KOPT-K1 (cell line): Measurements from ENCODE around the gene SEPTIN8.

ENCODE experiments used
- H3K27ac ChIP-seq: fragments of 200-600 bp; sonication (generic); 2 replicates; pipeline ENCODE4 v1.5.1; 2016; ENCODE audit warnings: antibody characterized with exemption, mild to moderate bottlenecking, low read depth, low read length; ENCODE audit not compliant: poor library complexity, severe bottlenecking
- H3K36me3 ChIP-seq: fragments of 200-600 bp; sonication (generic); 2 replicates; pipeline ENCODE4 v1.5.1; 2017; ENCODE audit warnings: antibody characterized with exemption, mild to moderate bottlenecking, low read length, moderate library complexity; ENCODE audit not compliant: insufficient read depth
- H3K9me3 ChIP-seq: fragments of 200-600 bp; sonication (generic); 2 replicates; pipeline ENCODE4 v1.5.1; 2017; ENCODE audit warnings: antibody characterized with exemption, low read length, mild to moderate bottlenecking; ENCODE audit not compliant: insufficient read depth, poor library complexity, severe bottlenecking

The SEPTIN8 gene

GRCh38 chr5:132778856-132779255 lies 1.8 kb upstream of the SEPTIN8 start:
- Histone ChIP-seq H3K9me3 (no peaks in the 10 kb centered on the region), H3K27ac (no peak overlapping the region), H3K36me3 (no peaks in the 10 kb centered on the region)

GRCh38 chr5:132778129-132778528 lies 1.1 kb upstream of the SEPTIN8 start:
- no peak overlapping the region for H3K27ac ChIP-seq
- H3K9me3 ChIP-seq, result no peaks in the 10 kb centered on the region
- no peaks in the 10 kb centered on the region for H3K36me3 ChIP-seq

GRCh38 chr5:132776938-132777208 lies 166 bp downstream of the SEPTIN8 start:
- Histone ChIP-seq H3K9me3 (no peaks in the 10 kb centered on the region), H3K27ac (peak overlapping the region; percentile 59), H3K36me3 (no peaks in the 10 kb centered on the region)

GRCh38 chr5:132776131-132776937 lies 705 bp downstream of the SEPTIN8 start:
- H3K9me3 ChIP-seq, result no peaks in the 10 kb centered on the region
- H3K27ac ChIP-seq, result peak overlapping the region; percentile 59
- no peaks in the 10 kb centered on the region for H3K36me3 ChIP-seq

- Histone ChIP-seq H3K36me3 (no peaks in the 10 kb centered on the region), H3K9me3 (no peaks in the 10 kb centered on the region), H3K27ac (no peak overlapping the region)
Observed at GRCh38 chr5:132775476-132775961, 1.5 kb downstream of the SEPTIN8 start.

GRCh38 chr5:132774896-132775295 lies 2.1 kb downstream of the SEPTIN8 start:
- Histone ChIP-seq H3K27ac (peak overlapping the region; percentile 41), H3K36me3 (no peaks in the 10 kb centered on the region), H3K9me3 (no peaks in the 10 kb centered on the region)

- Histone ChIP-seq H3K36me3 (no peaks in the 10 kb centered on the region), H3K27ac (peak overlapping the region; percentile 41), H3K9me3 (no peaks in the 10 kb centered on the region)
Observed at GRCh38 chr5:132774406-132774805, 2.6 kb downstream of the SEPTIN8 start.

GRCh38 chr5:132773601-132774355 lies 3.3 kb downstream of the SEPTIN8 start:
- H3K36me3 ChIP-seq, result no peaks in the 10 kb centered on the region
- H3K9me3 ChIP-seq, result no peaks in the 10 kb centered on the region
- peak overlapping the region; percentile 41 for H3K27ac ChIP-seq

- no peaks in the 10 kb centered on the region for H3K9me3 ChIP-seq
Observed at GRCh38 chr5:132773114-132773513, 3.9 kb downstream of the SEPTIN8 start.

GRCh38 chr5:132772291-132773070 lies 4.6 kb downstream of the SEPTIN8 start:
- no peaks in the 10 kb centered on the region for H3K36me3 ChIP-seq
- no peaks in the 10 kb centered on the region for H3K9me3 ChIP-seq
- no peak overlapping the region for H3K27ac ChIP-seq

More at GRCh38 chr5:132773114-132773513, 3.9 kb downstream of the SEPTIN8 start:
- no peak overlapping the region for H3K27ac ChIP-seq
- no peaks in the 10 kb centered on the region for H3K36me3 ChIP-seq

- H3K36me3 ChIP-seq, result no peaks in the 10 kb centered on the region
- no peak overlapping the region for H3K27ac ChIP-seq
- no peaks in the 10 kb centered on the region for H3K9me3 ChIP-seq
Observed at GRCh38 chr5:132771503-132771998, 5.5 kb downstream of the SEPTIN8 start.

- Histone ChIP-seq H3K27ac (no peak overlapping the region), H3K9me3 (no peaks in the 10 kb centered on the region), H3K36me3 (no peaks in the 10 kb centered on the region)
Observed at GRCh38 chr5:132770476-132771159, 6.4 kb downstream of the SEPTIN8 start.

GRCh38 chr5:132768485-132768868 lies 8.6 kb downstream of the SEPTIN8 start:
- Histone ChIP-seq H3K36me3 (peaks cover 19% of the 10 kb centered on the region; the same call in 1 of the 2 replicates), H3K9me3 (no peaks in the 10 kb centered on the region), H3K27ac (no peak overlapping the region)

GRCh38 chr5:132767150-132767549 lies 9.9 kb downstream of the SEPTIN8 start:
- H3K9me3 ChIP-seq, result no peaks in the 10 kb centered on the region
- H3K27ac ChIP-seq, result no peak overlapping the region
- peaks cover 32% of the 10 kb centered on the region for H3K36me3 ChIP-seq

GRCh38 chr5:132766806-132767055 lies 10.3 kb downstream of the SEPTIN8 start:
- H3K36me3 ChIP-seq, result peaks cover 37% of the 10 kb centered on the region
- no peaks in the 10 kb centered on the region for H3K9me3 ChIP-seq
- H3K27ac ChIP-seq, result no peak overlapping the region
